Measurements from ENCODE around the gene DBNDD1.

Gene DBNDD1

GRCh38 chr16:90037276-90037675 is 18.0 kb upstream of the DBNDD1 start:
- DNase-seq (ENCODE audit: low read depth in 2 of 2, low spot score in 1 of 2), result no peak

DNA sequence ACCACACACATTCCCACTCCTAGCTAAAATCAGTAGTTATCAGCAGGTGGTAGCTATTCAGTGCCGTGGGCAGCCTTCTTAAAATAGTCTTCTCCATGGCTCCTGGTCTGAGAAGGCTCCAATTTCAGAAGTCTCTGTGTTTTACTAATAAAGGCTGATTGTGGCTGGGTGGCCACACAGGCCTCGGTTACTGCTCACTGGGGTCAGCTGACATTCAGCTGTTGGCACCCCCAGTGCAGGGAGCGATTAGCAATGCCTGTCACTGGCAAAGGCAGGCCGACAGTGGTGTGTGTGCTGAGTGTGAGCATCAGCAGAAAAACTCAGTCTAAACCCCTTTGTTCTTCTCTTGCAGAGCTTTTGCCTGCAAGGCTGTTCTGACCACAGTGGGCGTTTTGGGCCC is 16.6 kb upstream of the DBNDD1 start:
- DNase-seq (ENCODE audit: low read depth in 2 of 2, low spot score in 1 of 2), result no peak

GRCh38 chr16:90034504-90034903 is 15.2 kb upstream of the DBNDD1 start:
- no peak for DNase-seq (ENCODE audit: low read depth in 2 of 2, low spot score in 1 of 2)

DNA sequence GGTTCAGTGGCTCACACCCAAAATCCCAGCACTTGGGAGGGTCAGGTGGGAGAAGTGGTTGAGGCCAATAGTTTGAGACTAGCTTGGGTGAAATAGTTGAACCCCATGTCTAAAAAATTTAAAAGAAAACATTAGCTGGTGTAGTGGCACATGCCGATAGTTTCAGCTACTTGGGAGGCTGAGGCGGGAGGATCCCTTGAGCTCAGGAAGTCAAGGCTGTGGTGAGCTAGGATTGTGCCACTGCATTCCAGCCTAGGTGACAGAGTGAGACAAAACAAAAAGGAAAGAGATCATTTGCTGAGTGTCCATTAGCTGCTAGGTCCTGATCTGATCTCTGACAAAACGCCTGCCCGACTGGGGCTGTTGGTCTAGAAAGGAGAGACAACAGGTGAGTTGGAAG is 14.1 kb upstream of the DBNDD1 start:
- no peak for DNase-seq (ENCODE audit: low read depth in 2 of 2, low spot score in 1 of 2)

DNA sequence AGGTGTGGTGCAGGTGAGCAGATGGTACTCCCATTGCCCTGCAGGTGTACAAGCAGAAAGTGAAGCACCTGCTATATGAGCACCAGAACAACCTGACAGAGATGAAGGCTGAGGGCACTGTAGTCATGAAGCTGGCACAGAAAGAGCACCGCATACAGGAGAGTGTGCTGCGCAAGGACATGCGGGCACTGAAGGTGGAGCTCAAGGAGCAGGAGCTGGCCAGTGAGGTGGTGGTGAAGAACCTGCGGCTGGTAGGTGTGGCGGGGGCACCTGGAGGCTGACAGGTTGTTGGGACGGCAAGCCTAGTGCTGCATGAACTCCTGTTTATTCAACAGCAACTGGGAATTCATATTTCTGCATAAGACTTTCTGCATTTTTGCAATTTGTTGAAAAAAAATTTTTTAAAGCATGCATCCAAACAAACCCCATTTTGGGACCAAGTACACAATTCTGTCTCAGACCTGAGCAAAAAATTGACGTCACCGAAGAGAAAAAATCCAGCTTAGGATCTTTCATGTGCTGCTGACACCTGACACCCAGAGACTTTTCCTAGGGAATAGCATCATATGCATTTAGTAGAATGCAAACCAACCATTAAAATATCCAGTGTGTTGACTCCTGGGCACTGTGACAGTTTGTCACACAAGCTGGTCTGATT is 13.5 kb upstream of the DBNDD1 start:
- no peak for DNase-seq (ENCODE audit: low read depth in 2 of 2, low spot score in 1 of 2)

- DNase-seq (ENCODE audit: low read depth in 2 of 2, low spot score in 1 of 2), result no peak
Observed at GRCh38 chr16:90031931-90032673, 12.8 kb upstream of the DBNDD1 start.

- no peak for DNase-seq (ENCODE audit: low read depth in 2 of 2, low spot score in 1 of 2)
Observed at GRCh38 chr16:90031186-90031930, 12.1 kb upstream of the DBNDD1 start.

DNA sequence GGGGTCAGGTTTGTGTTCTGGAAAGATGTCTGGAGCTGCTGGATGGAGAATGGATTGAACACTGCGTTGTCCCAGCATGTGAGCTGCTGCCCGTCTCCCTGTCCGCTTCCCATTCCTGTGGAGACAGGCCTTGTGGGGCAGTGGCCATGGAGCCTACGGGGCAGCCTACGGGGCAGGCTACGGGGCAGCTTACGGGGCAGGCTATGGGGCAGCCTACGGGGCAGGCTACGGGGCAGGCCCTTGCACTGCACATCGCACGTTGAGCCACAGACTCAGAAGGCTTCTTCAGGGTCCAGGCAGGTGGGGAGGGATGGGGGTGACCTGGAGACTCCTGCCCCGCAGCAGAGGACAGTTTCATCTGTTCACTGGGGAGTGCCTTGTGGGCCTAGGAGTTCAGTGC is 9.7 kb upstream of the DBNDD1 start:
- DNase-seq (ENCODE audit: low read depth in 2 of 2, low spot score in 1 of 2), result no peak

DNA sequence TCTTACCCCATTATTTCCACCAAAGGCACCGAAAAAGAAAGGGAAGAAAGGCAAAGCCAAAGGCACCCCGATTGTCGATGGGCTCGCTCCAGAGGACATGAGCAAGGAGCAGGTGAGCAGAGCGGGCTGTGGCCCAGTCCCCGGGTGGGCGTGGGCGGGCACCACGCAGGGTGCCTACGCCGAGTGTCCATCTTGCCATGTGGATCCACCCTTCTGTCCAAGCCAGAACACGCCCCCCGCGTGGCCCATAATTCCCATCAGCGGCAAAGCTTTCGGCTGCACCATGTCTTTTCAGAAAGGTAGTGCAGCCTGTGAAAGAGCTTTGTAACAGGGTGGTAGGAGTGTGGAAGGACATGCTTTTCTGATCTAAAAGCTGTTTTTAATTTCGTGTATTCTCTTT is 8.4 kb upstream of the DBNDD1 start:
- DNase-seq (ENCODE audit: low read depth in 2 of 2, low spot score in 1 of 2), result no peak

DNA sequence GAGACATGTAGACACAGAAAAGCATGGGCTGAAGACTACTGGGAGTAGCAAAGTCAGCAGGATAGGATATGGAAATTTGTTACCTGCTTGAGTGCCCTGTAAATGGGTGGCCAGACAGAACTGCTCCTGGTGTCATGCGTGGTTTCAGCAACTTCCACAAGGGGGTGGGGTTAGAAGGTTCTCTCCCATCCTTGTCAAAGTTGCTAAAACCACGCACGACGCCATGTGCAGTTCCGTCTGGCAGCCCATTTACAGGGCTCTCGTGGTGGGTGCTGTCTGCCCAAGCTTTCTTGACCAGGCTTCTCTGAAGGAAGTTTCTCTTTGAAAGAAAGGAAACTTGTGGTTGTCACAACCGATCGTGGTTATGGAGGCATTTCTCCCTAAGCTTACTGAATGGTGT is 6.9 kb upstream of the DBNDD1 start:
- no peak for DNase-seq (ENCODE audit: low read depth in 2 of 2, low spot score in 1 of 2)

GRCh38 chr16:90023078-90023447 is 3.8 kb upstream of the DBNDD1 start:
- DNase-seq (ENCODE audit: low read depth in 2 of 2, low spot score in 1 of 2), result no peak

GRCh38 chr16:90022209-90023077 is 3.2 kb upstream of the DBNDD1 start:
- peak; percentile 42 to 47 for DNase-seq (ENCODE audit: low read depth in 2 of 2, low spot score in 1 of 2)

DNA sequence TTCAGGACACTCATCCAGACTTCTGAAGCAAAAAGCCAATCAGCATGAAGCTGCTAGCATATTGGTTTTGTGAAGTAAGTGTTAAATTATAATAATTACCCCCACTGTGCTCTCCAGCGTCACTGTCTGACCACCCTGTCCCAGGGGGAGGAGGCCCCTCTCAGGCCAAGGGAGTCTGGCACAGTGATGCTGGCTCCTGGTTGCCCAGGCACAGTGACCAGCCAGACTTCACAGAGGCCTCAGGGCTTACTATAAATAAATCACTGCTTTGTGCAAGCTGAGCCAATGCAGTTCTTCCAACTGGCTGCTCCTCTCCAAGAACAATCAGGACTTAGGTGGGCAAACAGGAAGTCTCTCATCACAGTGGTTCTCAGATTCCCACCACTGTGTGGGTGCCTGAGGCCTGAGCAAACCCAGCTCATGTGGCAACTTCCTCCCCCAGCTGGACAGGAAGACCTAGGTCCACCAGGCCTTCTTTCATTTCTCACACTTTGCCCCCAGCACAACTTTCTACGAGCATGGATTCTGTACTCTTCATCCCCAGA is 1.7 kb upstream of the DBNDD1 start:
- no peak for DNase-seq (ENCODE audit: low read depth in 2 of 2, low spot score in 1 of 2)

- no peak for DNase-seq (ENCODE audit: low read depth in 2 of 2, low spot score in 1 of 2)
Observed at GRCh38 chr16:90020260-90020837, 1.1 kb upstream of the DBNDD1 start.

GRCh38 chr16:90019543-90020259 is 445 bp upstream of the DBNDD1 start:
- no peak for DNase-seq (ENCODE audit: low read depth in 2 of 2, low spot score in 1 of 2)

DNA sequence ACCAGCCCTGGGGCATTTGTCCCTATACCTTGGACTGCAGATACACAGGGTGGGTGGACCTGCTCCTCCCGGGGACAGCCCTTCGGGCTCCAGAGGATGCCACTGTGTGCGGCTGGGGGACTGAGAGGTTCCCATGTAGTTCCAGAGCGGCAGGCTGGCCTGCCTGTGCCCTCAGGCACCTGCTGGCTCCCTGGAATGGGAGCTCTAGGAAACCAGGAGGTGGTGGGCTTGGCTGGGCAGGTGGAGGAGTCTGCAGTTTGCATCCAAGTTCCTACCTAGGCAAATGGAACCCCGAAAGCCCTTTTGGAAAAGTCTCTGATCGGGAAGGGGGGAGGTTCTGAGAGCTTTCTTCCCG is 982 bp downstream of the DBNDD1 start:
- no peak for DNase-seq (ENCODE audit: low read depth in 2 of 2, low spot score in 1 of 2)

DNA sequence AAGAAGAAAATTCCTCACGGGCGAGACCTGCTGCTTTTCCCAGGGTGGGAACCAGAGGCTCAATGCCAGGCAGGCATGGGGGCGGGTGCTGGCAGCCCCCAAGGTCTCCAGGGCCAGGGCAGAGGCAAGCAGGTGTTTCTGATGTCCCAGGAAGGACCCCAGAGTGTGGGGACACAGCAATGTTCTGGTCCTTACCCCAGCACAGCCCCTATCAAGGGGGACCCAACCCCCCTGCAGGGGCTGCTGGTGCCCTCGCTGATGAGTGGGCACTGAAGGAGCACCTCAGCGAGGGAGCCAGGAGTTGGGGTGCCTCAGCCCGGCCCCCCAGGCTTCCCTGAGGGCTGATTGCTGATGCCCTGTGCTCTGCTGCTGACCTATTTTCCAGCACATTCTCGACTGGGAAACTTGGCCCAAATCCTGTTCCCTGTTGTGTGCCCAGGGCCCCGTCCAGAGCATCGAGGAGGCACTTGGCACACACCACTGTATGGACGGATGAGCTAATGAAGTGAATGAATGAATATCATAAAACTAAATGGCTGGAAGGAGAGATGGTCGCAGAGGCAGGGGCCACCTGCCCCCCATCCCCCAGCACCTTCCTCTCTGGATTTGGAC is 2.8 kb downstream of the DBNDD1 start:
- DNase-seq (ENCODE audit: low read depth in 2 of 2, low spot score in 1 of 2), result no peak

DNA sequence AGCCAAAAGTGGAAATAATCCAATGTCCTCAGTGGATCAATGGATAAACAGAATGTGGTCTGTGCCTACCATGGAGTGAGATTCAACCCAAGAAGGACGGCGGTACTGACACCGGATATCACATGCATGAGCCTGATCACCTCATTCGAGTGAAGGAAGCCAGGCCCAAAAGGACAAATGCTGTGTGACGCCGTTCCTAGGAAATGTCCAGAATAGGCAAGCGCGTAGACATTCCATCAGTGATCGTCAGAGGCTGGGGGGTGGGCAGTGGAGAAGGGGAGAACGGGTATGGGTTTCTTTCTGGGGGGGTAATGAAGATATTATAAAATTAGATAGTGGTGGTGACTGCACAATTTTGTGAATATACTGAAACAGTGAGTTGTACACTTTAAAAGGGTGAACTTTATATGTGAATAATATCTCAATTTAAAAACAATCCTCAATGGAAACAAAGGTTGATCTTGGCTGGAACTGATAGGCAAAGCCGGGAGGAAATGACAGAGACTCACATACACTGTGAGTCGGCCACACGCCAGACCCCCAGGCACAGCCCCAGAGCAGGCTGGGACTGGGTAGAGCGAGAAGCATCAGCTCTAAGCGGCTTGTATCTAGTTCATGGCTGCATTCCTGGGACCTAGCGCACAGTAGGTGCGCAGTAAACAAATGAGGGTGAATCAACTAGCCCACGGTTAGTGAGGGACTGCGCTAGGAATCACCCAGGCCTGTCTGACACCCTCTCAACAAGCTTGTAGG is 3.5 kb downstream of the DBNDD1 start:
- DNase-seq (ENCODE audit: low read depth in 2 of 2, low spot score in 1 of 2), result no peak
